Progenitor cell of endocrine pancreas (in vitro differentiated cells): ENCODE measurements around the gene PGRMC2. TPM values are rescaled to one million over a fixed set of nuclear protein-coding genes. Genes with fewer than 3 reads are reported as not detected.

Experiments used
- DNase-seq: peaks from one replicate; pipeline ENCODE4 v3.0.0; 2021; ENCODE audit warnings: low spot score; ENCODE audit not compliant: unreplicated experiment
- H3K27ac Mint-ChIP-seq: 2 replicates; pipeline ENCODE4 v1.8.0; 2021; ENCODE audit warnings: mild to moderate bottlenecking, moderate library complexity, mixed read lengths
- H3K27me3 Mint-ChIP-seq: 2 replicates; pipeline ENCODE4 v1.8.0; 2021; ENCODE audit warnings: mixed read lengths
- H3K36me3 Mint-ChIP-seq: 2 replicates; pipeline ENCODE4 v1.8.0; 2022; ENCODE audit warnings: mixed read lengths; ENCODE audit not compliant: insufficient read depth
- H3K4me1 Mint-ChIP-seq: 2 replicates; pipeline ENCODE4 v1.8.0; 2021; ENCODE audit warnings: low read depth, mixed read lengths
- H3K4me3 Mint-ChIP-seq: 2 replicates; pipeline ENCODE4 v1.8.0; 2021; ENCODE audit warnings: low read depth, mild to moderate bottlenecking, moderate library complexity, mixed read lengths
- H3K9me3 Mint-ChIP-seq: 2 replicates; pipeline ENCODE4 v1.8.0; 2021; ENCODE audit warnings: low read depth, mixed read lengths
- CTCF ChIP-seq: fragments of 200-600 bp; sonication (generic); IDR thresholded peaks from one replicate; pipeline ENCODE4 v1.5.0; 2021; ENCODE audit warnings: antibody characterized with exemption, mild to moderate bottlenecking; ENCODE audit not compliant: unreplicated experiment
- total RNA-seq: library from RNA; stranded (reverse); gene quantifications from 2 replicates; pipeline ENCODE4 v1.2.1, GENCODE V29; 2021

The PGRMC2 gene
- total RNA-seq, 1 donor from 2014 or later, result 65.1 TPM

- Mint-ChIP-seq H3K4me3 (no peak overlapping the region), H3K27me3 (no peaks in the 10 kb centered on the region), H3K9me3 (no peaks in the 10 kb centered on the region), H3K27ac (no peak overlapping the region), H3K36me3 (no peaks in the 10 kb centered on the region), H3K4me1 (peaks cover 6% of the 10 kb centered on the region)
- no peak for TF ChIP-seq CTCF
- DNase-seq, result no peak
These were observed 15.8 kb upstream of the PGRMC2 start for GRCh38 chr4:128303405-128303785.

- H3K4me3 Mint-ChIP-seq, result no peak overlapping the region
- no peaks in the 10 kb centered on the region for H3K9me3 Mint-ChIP-seq
- DNase-seq, result no peak
- no peak for TF ChIP-seq CTCF
- H3K4me1 Mint-ChIP-seq, result peaks cover 12% of the 10 kb centered on the region
- no peak overlapping the region for H3K27ac Mint-ChIP-seq
- no peaks in the 10 kb centered on the region for H3K27me3 Mint-ChIP-seq
- no peaks in the 10 kb centered on the region for H3K36me3 Mint-ChIP-seq
These were observed 14.4 kb upstream of the PGRMC2 start for GRCh38 chr4:128301979-128302378.

GRCh38 chr4:128299848-128300247 is 12.2 kb upstream of the PGRMC2 start:
- no peak for DNase-seq
- H3K27me3 Mint-ChIP-seq, result no peaks in the 10 kb centered on the region
- H3K27ac Mint-ChIP-seq, result no peak overlapping the region
- H3K4me1 Mint-ChIP-seq, result peaks cover 15% of the 10 kb centered on the region
- H3K9me3 Mint-ChIP-seq, result no peaks in the 10 kb centered on the region
- no peaks in the 10 kb centered on the region for H3K36me3 Mint-ChIP-seq
- no peak overlapping the region for H3K4me3 Mint-ChIP-seq
- TF ChIP-seq CTCF, result no peak

- H3K4me1 Mint-ChIP-seq, result peaks cover 15% of the 10 kb centered on the region
- H3K27ac Mint-ChIP-seq, result no peak overlapping the region
- no peaks in the 10 kb centered on the region for H3K9me3 Mint-ChIP-seq
- no peaks in the 10 kb centered on the region for H3K36me3 Mint-ChIP-seq
- H3K27me3 Mint-ChIP-seq, result no peaks in the 10 kb centered on the region
- no peak for DNase-seq
- H3K4me3 Mint-ChIP-seq, result no peak overlapping the region
- TF ChIP-seq CTCF, result no peak
These were observed 11.2 kb upstream of the PGRMC2 start for GRCh38 chr4:128298852-128299251.

GRCh38 chr4:128298146-128298758 is 10.6 kb upstream of the PGRMC2 start:
- Mint-ChIP-seq H3K4me1 (peaks cover 15% of the 10 kb centered on the region), H3K9me3 (no peaks in the 10 kb centered on the region), H3K36me3 (no peaks in the 10 kb centered on the region), H3K27me3 (no peaks in the 10 kb centered on the region), H3K4me3 (no peak overlapping the region), H3K27ac (no peak overlapping the region)
- TF ChIP-seq CTCF, result no peak
- no peak for DNase-seq
